HepG2 (cell line): ENCODE results near the gene ZDHHC14. TPM values are rescaled to one million over a fixed set of nuclear protein-coding genes. Genes with fewer than 3 reads are reported as not detected.

Experiments used
- ATAC-seq: fragments of 200-7000 bp; cut with Tn5 transposase; 3 replicates; pipeline ENCODE4 v1.9.1; 2020; ENCODE audit warnings: mild to moderate bottlenecking, moderate library complexity
- BruUV-seq: library from RNA; stranded (reverse); fragments of 400-500 nt; replicated peaks from 2 replicates; lab custom pipeline; 2021; lab: Mats Ljungman, UMichigan
- CTCF ChIA-PET: fragments of 300-600 bp; formaldehyde crosslinking; extraction: SDS; loops from one replicate; lab custom pipeline; 2021; ENCODE audit warnings: low total read pairs, inconsistent platforms, low intra/inter-chr PET ratio; lab: Yijun Ruan, JAX
- POLR2A ChIA-PET: fragments of 350-600 bp; sonication (Branson Sonifier 250); formaldehyde crosslinking; loops from one replicate; lab custom pipeline; 2020; ENCODE audit warnings: antibody characterized with exemption, inconsistent platforms; lab: Yijun Ruan, JAX
- DNase-seq: peaks from one replicate; pipeline ENCODE4 v3.0.0-alpha.2; 2015; ENCODE audit warnings: low spot score
- FAIRE-seq: peaks from 3 replicates; lab custom pipeline; 2011; peaks lifted over from hg19 to GRCh38; lab: Jason Lieb, UNC
- H2AFZ ChIP-seq: one replicate; pipeline ENCODE4 v1.6.1; 2011; ENCODE audit warnings: low read length, inconsistent platforms
- H3K27ac ChIP-seq: fragments of 300-600 bp; 3 replicates; pipeline ENCODE4 v1.8.0; 2011; ENCODE audit warnings: mixed run types, mild to moderate bottlenecking, mixed read lengths, low read length, inconsistent platforms; ENCODE audit not compliant: insufficient read depth; ENCODE audit errors: extremely low read length
- H3K27me3 ChIP-seq, 2 experiments: fragments of 200-600 bp in 1 of 2; 2 replicates in 1 of 2; 3 replicates in 1 of 2; pipeline versions ENCODE4 v1.6.0 to v1.8.0; 2011; ENCODE audit warnings: low read length in 2 of 2, mild to moderate bottlenecking in 2 of 2, moderate library complexity in 2 of 2, inconsistent platforms in 1 of 2; ENCODE audit not compliant: insufficient read depth in 2 of 2, control insufficient read depth in 1 of 2
- H3K36me3 ChIP-seq, 2 experiments: fragments of 200-600 bp in 1 of 2; replicated peaks in 1 of 2; 2 replicates in 1 of 2; 3 replicates in 1 of 2; pipeline versions ENCODE4 v1.5.1 to v1.8.0; 2011; ENCODE audit warnings: low read length in 2 of 2, inconsistent platforms in 1 of 2; ENCODE audit not compliant: insufficient read depth in 2 of 2, control insufficient read depth in 1 of 2
- H3K4me1 ChIP-seq: 2 replicates; pipeline ENCODE4 v1.5.1; 2012; ENCODE audit warnings: low read length, inconsistent platforms; ENCODE audit not compliant: insufficient read depth
- H3K4me2 ChIP-seq: 2 replicates; pipeline ENCODE4 v1.6.0; 2011; ENCODE audit warnings: low read depth, low read length, inconsistent platforms
- H3K4me3 ChIP-seq, 3 experiments: fragments of 200-600 bp in 1 of 3; sonication (generic), shearing (Covaris generic) in 1 of 3; replicated peaks in 1 of 3; 2 replicates each; pipeline ENCODE4 v1.5.1; 2011 to 2016; ENCODE audit warnings: low read length in 3 of 3, inconsistent platforms in 2 of 3, low read depth in 2 of 3, mild to moderate bottlenecking in 2 of 3, control low read depth in 1 of 3, mixed read lengths in 1 of 3; ENCODE audit not compliant: insufficient read depth in 1 of 3
- H3K79me2 ChIP-seq: one replicate; pipeline ENCODE4 v1.6.1; 2011; ENCODE audit warnings: low read length, inconsistent platforms; ENCODE audit not compliant: insufficient read depth
- H3K9ac ChIP-seq: 2 replicates; pipeline ENCODE4 v1.6.0; 2011; ENCODE audit warnings: mild to moderate bottlenecking, low read depth, low read length, inconsistent platforms; ENCODE audit not compliant: insufficient read depth
- H3K9me3 ChIP-seq: 2 replicates; pipeline ENCODE4 v1.5.1; 2012; ENCODE audit warnings: mild to moderate bottlenecking, low read length
- H4K20me1 ChIP-seq: 2 replicates; pipeline ENCODE4 v1.6.0; 2011; ENCODE audit warnings: inconsistent platforms, mild to moderate bottlenecking, low read length, moderate library complexity; ENCODE audit not compliant: insufficient read depth
- CBX2 ChIP-seq, 2 experiments: fragments of 200-600 bp in 1 of 2; sonication (generic); formaldehyde crosslinking in 1 of 2; IDR thresholded peaks; 2 replicates each; pipeline versions ENCODE4 v1.7.0 to v1.8.1; 2018 to 2022; ENCODE audit warnings: low read depth in 2 of 2, low read length in 1 of 2, mild to moderate bottlenecking in 1 of 2, missing genetic modification reagents in 1 of 2
- MAFK ChIP-seq, 2 experiments: IDR thresholded peaks in 1 of 2; conservative IDR thresholded peaks in 1 of 2; 2 replicates each; pipeline ENCODE4 v1.6.1; 2011; ENCODE audit warnings: improper control_type of control experiment in 2 of 2, low read length in 2 of 2
- MEF2D ChIP-seq: sonication (generic); formaldehyde crosslinking; IDR thresholded peaks from 2 replicates; pipeline ENCODE4 v1.5.1; 2020; ENCODE audit warnings: mild to moderate bottlenecking, missing genetic modification reagents
- TMF1 ChIP-seq: sonication (generic); formaldehyde crosslinking; IDR thresholded peaks from 2 replicates; pipeline ENCODE4 v1.8.1; 2022; ENCODE audit warnings: low read depth, missing genetic modification reagents
- ZNF230 ChIP-seq: sonication (generic); formaldehyde crosslinking; IDR thresholded peaks from 2 replicates; pipeline ENCODE4 v1.4.0; 2020; ENCODE audit warnings: mild to moderate bottlenecking, missing genetic modification reagents
- ZNF354B ChIP-seq: sonication (generic); formaldehyde crosslinking; IDR thresholded peaks from 2 replicates; pipeline ENCODE4 v1.8.0; 2022; ENCODE audit warnings: mild to moderate bottlenecking, missing genetic modification reagents
- WGBS: methylation state at CpG from one replicate; pipeline ENCODE4 v1.1.6; 2017; ENCODE audit warnings: low lambda C conversion rate; 5-methylcytosine and 5-hydroxymethylcytosine counted together
- in situ Hi-C: cut with HindIII; loops from 2 replicates; pipeline ENCODE4 v1.10.0; 2017; ENCODE audit warnings: low pct_unique_long_range_greater_than_20kb; ENCODE audit not compliant: extremely low pct_ligation_motif_present
- intact Hi-C: fragments of 100-400 bp; cut with micrococcal nuclease; formaldehyde crosslinking; loops from one replicate; pipeline ENCODE4 v1.10.0; 2022; ENCODE audit not compliant: unreplicated experiment
- polyA plus RNA-seq, 8 experiments: library from polyadenylated mRNA; depleted of rRNA in 3 of 8; stranded (reverse) in 7 of 8; unstranded in 1 of 8; fragments of >200 nt; fragmentation: Illumina TruSeq in 4 of 8; extraction: Trizol in 4 of 8; gene quantifications; 2 replicates each; pipeline versions ENCODE4 v1.2.1 to v1.2.3, GENCODE V29; 2011 to 2016; ENCODE audit warnings: low read depth in 4 of 8, missing spikeins in 1 of 8, mixed read lengths in 1 of 8; ENCODE audit not compliant: insufficient read depth in 1 of 8
- total RNA-seq, 5 experiments: library from RNA; depleted of rRNA; stranded (reverse); fragments of >200 nt; fragmentation: Illumina TruSeq; extraction: Trizol; gene quantifications; 2 replicates each; pipeline ENCODE4 v1.2.3, GENCODE V29; 2016; ENCODE audit warnings: low read depth in 1 of 5
- TF ChIP-seq, protein P1 (sequence below): sonication (generic); formaldehyde crosslinking; IDR thresholded peaks from one replicate; pipeline ENCODE4 v1.5.1; 2020; ENCODE audit warnings: mild to moderate bottlenecking, missing genetic modification reagents; ENCODE audit errors: not compliant biosample characterization
- TF ChIP-seq, protein P2 (sequence below): sonication (generic); formaldehyde crosslinking; IDR thresholded peaks from 2 replicates; pipeline ENCODE4 v1.4.0; 2020; ENCODE audit warnings: missing genetic modification reagents

ZDHHC14 gene
- total and polyA plus RNA-seq, 2 of the 13 experiments (the other 11 are each of a cell fraction or from before 2014, with no cell fraction given) = 3.7 to 9.5 TPM

DNA sequence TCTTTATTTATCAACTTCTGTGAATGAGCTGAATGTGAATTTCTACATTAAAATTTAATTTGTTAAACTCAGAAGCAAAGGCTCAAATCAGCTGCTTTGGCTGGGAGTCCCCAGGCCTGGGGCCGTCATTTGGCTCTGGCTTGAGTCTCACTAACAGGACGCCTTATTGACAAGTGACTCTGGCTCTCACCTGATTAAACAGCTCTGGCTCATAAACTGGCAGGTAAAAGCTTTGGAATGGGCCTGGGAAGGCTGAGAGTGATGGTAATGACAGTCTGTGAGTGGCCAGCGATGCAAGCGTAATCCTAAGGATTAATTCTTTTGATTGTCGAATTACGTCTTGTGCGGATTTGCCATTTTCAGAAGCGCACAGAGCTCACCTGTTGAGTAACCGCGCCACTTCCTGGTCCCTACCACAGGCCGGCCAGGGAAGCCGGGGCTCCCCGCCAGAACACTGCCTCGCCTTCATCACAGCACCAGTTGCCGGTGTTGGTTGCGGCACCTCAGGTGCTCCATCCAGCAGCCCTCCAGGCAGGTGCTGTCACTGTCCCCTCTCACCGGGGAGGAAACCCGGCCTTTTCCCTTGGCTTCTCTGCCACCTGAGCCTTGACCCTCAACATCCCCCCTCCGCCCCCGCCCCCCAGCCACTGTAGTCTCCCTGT, 110.7 kb downstream of the ZDHHC14 start:
- DNase-seq = no peak
- intact Hi-C loops = no loop called here
- ChIA-PET POLR2A (no interaction called here), CTCF (no interaction called here)
- H3K27me3 ChIP-seq = no peaks in the 10 kb centered on the region
- H3K4me1 ChIP-seq = 0 out of 2 replicates have a peak, but pooled peaks cover 4% of the 10 kb centered on the region
- no peaks in the 10 kb centered on the region for H4K20me1 ChIP-seq
- 93% methylated on average over 20 of the region's 20 CpGs for WGBS
- in situ Hi-C loops = no loop called here
- no peak overlapping the region for H3K9ac ChIP-seq
- no peak overlapping the region for H3K4me2 ChIP-seq
- no peak overlapping the region for H3K4me3 ChIP-seq
- no peak overlapping the region for H3K27ac ChIP-seq
- no peak overlapping the region for H2AFZ ChIP-seq
- no peak for ATAC-seq
- BruUV-seq = no TSS peak
- H3K36me3 ChIP-seq = no peaks in the 10 kb centered on the region
- FAIRE-seq = no peak
- no peaks in the 10 kb centered on the region for H3K79me2 ChIP-seq
- H3K9me3 ChIP-seq = no peaks in the 10 kb centered on the region
- TF ChIP-seq, protein P1, sequence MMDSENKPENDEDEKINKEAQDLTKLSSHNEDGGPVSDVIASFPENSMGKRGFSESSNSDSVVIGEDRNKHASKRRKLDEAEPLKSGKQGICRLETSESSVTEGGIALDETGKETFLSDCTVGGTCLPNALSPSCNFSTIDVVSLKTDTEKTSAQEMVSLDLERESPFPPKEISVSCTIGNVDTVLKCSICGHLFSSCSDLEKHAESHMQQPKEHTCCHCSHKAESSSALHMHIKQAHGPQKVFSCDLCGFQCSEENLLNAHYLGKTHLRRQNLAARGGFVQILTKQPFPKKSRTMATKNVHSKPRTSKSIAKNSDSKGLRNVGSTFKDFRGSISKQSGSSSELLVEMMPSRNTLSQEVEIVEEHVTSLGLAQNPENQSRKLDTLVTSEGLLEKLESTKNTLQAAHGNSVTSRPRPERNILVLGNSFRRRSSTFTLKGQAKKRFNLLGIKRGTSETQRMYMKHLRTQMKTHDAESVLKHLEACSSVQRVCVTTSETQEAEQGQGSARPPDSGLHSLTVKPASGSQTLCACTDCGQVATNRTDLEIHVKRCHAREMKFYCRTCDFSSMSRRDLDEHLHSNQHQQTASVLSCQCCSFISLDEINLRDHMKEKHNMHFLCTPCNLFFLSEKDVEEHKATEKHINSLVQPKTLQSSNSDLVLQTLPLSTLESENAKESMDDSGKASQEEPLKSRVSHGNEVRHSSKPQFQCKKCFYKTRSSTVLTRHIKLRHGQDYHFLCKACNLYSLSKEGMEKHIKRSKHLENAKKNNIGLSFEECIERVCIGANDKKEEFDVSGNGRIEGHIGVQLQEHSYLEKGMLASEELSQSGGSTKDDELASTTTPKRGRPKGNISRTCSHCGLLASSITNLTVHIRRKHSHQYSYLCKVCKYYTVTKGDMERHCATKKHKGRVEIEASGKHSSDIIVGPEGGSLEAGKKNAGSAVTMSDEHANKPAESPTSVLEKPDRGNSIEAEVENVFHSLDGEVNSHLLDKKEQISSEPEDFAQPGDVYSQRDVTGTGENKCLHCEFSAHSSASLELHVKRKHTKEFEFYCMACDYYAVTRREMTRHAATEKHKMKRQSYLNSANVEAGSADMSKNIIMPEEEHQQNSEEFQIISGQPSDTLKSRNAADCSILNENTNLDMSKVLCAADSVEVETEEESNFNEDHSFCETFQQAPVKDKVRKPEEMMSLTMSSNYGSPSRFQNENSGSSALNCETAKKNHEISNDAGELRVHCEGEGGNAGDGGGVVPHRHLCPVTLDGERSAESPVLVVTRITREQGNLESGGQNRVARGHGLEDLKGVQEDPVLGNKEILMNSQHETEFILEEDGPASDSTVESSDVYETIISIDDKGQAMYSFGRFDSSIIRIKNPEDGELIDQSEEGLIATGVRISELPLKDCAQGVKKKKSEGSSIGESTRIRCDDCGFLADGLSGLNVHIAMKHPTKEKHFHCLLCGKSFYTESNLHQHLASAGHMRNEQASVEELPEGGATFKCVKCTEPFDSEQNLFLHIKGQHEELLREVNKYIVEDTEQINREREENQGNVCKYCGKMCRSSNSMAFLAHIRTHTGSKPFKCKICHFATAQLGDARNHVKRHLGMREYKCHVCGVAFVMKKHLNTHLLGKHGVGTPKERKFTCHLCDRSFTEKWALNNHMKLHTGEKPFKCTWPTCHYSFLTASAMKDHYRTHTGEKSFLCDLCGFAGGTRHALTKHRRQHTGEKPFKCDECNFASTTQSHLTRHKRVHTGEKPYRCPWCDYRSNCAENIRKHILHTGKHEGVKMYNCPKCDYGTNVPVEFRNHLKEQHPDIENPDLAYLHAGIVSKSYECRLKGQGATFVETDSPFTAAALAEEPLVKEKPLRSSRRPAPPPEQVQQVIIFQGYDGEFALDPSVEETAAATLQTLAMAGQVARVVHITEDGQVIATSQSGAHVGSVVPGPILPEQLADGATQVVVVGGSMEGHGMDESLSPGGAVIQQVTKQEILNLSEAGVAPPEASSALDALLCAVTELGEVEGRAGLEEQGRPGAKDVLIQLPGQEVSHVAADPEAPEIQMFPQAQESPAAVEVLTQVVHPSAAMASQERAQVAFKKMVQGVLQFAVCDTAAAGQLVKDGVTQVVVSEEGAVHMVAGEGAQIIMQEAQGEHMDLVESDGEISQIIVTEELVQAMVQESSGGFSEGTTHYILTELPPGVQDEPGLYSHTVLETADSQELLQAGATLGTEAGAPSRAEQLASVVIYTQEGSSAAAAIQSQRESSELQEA (CRISPR knock-in tag) = no peak
- TF ChIP-seq ZNF354B (no peak), TMF1 (CRISPR knock-in tag) (no peak), ZNF230 (CRISPR knock-in tag) (no peak), CBX2 (IDR thresholded peaks at IDR 0.05; ENCODE audit: low read depth, low read length) (no peak), CBX2 (CRISPR knock-in tag; IDR thresholded peaks at IDR 0.05; ENCODE audit: low read depth) (no peak), MEF2D (CRISPR knock-in tag) (no peak), MAFK (conservative IDR thresholded peaks at IDR 0.05 in 1 of 2, IDR thresholded peaks at IDR 0.05 in 1 of 2; ENCODE audit: low read length in 2 of 2) (no peak)
- TF ChIP-seq, protein P2, sequence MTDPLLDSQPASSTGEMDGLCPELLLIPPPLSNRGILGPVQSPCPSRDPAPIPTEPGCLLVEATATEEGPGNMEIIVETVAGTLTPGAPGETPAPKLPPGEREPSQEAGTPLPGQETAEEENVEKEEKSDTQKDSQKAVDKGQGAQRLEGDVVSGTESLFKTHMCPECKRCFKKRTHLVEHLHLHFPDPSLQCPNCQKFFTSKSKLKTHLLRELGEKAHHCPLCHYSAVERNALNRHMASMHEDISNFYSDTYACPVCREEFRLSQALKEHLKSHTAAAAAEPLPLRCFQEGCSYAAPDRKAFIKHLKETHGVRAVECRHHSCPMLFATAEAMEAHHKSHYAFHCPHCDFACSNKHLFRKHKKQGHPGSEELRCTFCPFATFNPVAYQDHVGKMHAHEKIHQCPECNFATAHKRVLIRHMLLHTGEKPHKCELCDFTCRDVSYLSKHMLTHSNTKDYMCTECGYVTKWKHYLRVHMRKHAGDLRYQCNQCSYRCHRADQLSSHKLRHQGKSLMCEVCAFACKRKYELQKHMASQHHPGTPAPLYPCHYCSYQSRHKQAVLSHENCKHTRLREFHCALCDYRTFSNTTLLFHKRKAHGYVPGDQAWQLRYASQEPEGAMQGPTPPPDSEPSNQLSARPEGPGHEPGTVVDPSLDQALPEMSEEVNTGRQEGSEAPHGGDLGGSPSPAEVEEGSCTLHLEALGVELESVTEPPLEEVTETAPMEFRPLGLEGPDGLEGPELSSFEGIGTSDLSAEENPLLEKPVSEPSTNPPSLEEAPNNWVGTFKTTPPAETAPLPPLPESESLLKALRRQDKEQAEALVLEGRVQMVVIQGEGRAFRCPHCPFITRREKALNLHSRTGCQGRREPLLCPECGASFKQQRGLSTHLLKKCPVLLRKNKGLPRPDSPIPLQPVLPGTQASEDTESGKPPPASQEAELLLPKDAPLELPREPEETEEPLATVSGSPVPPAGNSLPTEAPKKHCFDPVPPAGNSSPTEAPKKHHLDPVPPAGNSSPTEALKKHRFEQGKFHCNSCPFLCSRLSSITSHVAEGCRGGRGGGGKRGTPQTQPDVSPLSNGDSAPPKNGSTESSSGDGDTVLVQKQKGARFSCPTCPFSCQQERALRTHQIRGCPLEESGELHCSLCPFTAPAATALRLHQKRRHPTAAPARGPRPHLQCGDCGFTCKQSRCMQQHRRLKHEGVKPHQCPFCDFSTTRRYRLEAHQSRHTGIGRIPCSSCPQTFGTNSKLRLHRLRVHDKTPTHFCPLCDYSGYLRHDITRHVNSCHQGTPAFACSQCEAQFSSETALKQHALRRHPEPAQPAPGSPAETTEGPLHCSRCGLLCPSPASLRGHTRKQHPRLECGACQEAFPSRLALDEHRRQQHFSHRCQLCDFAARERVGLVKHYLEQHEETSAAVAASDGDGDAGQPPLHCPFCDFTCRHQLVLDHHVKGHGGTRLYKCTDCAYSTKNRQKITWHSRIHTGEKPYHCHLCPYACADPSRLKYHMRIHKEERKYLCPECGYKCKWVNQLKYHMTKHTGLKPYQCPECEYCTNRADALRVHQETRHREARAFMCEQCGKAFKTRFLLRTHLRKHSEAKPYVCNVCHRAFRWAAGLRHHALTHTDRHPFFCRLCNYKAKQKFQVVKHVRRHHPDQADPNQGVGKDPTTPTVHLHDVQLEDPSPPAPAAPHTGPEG (CRISPR knock-in tag) = no peak
